HPDE6-E6E7 (cell line): ENCODE results near the gene FBXO2.
"Not testable (repeated sequence)": the region's sequence is repeated elsewhere in the genome, so short reads cannot be mapped to it uniquely, and the experiment has no call there.

Source experiments
- DNase-seq: peaks from one replicate; pipeline ENCODE4 v3.0.0; 2011; ENCODE audit warnings: missing footprints; ENCODE audit errors: extremely low spot score

FBXO2 gene

GRCh38 chr1:11629184-11630016 lies 24.8 kb downstream of the FBXO2 start:
- DNase-seq = no peak

DNA sequence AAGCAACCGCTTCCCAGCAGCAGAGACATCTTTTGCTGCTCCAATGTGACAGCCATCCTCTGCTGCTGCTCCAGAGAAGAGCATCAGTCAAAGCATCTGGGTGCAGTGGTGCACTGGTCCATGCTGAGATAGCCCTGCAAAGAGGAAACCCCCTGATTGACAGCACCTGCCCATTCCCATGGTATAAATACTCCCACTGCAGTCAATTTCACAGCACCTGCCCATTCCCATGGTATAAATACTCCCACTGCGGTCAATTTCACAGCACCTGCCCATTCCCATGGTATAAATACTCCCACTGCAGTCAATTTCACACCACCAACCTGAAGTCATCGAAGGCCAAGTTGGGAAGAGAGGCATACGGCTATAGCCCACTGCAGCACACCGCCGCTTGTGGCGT lies 25.5 kb downstream of the FBXO2 start:
- no peak for DNase-seq

GRCh38 chr1:11626551-11626950 lies 27.7 kb downstream of the FBXO2 start:
- no peak for DNase-seq

GRCh38 chr1:11623702-11624101 lies 30.5 kb downstream of the FBXO2 start:
- DNase-seq = no peak

DNA sequence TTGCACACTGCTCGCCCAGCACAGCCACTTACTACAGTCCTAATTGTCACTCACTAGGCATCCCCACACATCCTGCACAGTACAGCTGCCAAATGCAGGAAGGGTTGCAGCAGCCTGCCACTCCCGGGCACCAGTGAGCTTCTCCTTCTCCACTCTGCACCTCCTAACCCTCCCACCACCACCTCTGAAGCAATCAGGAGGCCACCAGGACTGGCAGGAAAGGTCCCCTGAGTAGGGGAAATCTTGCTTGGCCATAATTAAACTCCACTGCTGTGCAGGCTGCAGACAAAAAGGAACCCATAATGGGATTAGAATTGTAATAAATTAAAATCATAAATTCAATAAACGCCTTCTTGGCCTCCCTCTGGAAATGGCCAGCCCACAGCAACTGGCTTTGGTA lies 31.8 kb downstream of the FBXO2 start:
- DNase-seq = no peak

DNA sequence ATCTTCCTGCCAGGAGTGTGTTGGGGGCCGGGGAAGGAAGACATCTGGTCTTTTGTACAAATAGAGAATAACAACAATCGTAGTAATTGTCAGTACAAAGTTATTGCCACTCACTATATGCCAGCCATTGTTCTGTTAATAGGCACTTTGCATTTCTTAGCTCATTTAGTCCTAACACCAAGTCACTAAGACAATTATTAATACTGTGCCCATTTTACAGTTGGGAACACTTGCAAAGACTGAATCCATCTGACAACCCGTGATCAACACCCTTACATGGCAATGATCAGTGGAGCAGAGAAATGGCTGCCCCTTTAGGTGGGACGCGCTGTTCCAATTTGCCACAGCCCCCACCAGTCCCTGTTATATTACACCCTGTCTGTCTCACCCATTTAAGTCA lies 33.3 kb downstream of the FBXO2 start:
- DNase-seq = no peak

DNA sequence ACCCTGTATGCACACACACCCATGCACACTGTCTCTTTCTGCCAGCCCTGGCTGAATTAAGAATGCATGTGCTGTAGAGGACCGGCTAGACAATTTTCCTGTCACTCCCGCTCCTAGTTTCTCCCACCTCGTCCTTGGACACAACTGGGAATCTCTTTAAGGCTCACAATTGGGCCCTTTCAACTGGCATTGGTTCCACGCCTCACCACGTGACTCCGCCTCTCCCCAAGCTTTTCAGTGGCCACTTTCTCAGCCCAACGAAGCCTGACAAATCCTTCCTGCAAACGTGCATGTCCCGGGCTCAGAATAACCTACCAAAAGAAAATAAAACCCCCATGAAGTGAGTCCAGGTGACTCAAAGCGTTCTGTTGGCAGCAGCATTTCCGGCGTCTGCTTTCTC lies 33.8 kb downstream of the FBXO2 start:
- DNase-seq = no peak

DNA sequence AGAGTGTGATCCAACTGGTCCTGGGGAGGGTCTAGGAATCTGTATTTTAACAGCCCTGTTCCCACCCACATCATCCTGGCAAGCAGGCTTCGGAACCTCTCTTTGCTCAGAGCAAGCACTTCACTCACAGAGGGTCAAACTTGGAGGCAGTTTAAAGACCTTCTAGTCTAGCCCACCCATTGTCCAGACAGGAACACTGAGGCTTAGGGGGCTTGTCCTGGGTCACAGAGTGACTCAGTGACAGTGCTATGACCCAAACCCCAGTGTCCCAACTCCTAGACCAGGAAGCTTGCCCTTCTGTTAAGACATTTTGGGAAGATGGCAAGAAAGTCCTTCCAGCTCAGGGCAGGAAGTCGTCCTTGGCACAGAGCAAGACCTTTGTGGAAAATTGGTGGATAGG lies 36.5 kb downstream of the FBXO2 start:
- no peak for DNase-seq

GRCh38 chr1:11617314-11617713 lies 36.9 kb downstream of the FBXO2 start:
- DNase-seq = no peak

GRCh38 chr1:11616766-11617165 lies 37.5 kb downstream of the FBXO2 start:
- no peak for DNase-seq

DNA sequence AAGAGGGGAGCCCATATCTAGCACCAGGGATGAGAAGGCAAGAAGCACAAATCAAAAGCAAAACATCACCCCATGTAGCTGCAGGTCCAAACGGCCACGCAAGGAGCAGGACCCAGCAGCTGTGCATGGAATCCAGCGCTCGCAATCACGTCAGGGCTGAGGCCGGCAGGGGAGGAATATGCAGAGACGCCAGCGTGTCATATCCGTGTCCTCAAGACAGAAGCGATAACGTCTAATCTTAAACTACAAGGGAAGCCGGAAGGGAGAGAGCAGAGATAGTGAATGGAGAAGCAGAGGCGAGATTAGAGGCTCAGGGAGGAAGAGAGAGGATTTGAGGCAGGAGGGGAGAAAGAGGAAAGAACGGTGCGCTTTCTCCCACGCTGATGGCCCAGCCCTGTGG lies 39.1 kb downstream of the FBXO2 start:
- no peak for DNase-seq

- no peak for DNase-seq
Measured at GRCh38 chr1:11613347-11613746, 40.9 kb downstream of the FBXO2 start.

GRCh38 chr1:11611638-11612327 lies 42.4 kb downstream of the FBXO2 start:
- DNase-seq = no peak

DNA sequence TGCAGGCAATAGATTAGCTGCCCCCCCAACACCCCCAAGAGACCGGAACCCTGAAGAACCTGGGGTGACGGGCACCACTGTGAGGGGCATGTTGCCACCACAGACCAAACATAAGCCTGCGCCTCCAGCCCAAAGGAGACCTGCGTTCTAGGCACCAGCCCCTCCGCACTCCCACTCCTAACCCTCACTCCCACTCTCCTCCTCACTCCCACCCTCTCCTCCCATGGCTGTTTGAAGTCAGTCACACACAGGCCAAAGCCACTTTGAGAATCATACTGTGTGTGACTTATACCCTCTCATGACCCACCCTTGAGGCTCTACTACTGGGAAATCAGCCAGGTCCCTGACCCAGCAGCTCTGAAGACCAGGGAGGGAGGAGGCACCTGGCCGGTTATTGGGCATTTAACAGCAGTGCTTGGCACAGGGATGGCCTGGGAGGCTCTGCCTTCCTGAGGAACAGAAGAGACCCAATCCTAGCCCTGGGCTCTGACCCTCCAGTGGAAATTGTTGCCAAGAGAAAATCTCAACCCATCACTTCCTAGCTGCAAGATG lies 43.5 kb downstream of the FBXO2 start:
- no peak for DNase-seq

- DNase-seq = not testable (repeated sequence)
Measured at GRCh38 chr1:11609378-11609777, 44.9 kb downstream of the FBXO2 start.

- not testable (repeated sequence) for DNase-seq
Measured at GRCh38 chr1:11608596-11609130, 45.6 kb downstream of the FBXO2 start.

DNA sequence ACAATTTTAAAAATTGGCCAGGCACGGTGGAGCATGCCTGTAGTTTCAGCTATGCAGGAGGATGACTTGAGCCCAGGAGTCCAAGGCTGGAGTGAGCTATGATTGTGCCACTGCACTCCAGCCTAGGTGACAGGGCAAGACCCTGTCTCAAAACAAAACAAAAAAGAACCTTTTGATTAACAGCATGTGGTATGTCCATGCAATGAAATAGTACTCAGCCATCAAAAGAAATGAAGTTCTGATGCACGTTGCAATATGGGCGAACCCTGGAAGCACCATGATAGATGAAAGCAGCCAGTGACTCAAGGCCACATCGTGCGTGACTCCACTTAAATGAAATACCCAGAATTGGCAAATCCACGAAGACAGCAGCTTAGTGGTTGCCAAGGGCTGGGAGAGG lies 47.5 kb downstream of the FBXO2 start:
- no peak for DNase-seq

GRCh38 chr1:11602981-11603380 lies 51.2 kb downstream of the FBXO2 start:
- DNase-seq = no peak

DNA sequence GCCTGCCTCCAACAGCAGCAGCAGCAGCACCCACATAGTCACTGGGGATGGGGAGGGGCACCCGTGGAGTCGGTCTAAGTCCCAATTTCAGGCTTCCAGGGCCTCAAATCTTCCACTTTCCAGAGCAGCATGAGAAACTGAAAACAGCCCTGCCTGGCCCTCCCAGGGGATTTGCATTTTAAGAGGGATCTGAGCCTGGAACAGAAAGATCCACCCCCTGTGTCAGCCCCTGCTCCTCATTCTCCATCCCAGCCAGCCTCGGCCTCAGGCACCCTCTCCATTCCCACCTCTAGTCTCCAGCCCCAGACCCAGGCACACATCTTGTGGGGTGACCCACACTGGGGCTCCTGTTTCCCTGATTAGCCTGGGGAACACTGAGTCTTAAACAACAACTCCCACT lies 51.8 kb downstream of the FBXO2 start:
- no peak for DNase-seq

DNA sequence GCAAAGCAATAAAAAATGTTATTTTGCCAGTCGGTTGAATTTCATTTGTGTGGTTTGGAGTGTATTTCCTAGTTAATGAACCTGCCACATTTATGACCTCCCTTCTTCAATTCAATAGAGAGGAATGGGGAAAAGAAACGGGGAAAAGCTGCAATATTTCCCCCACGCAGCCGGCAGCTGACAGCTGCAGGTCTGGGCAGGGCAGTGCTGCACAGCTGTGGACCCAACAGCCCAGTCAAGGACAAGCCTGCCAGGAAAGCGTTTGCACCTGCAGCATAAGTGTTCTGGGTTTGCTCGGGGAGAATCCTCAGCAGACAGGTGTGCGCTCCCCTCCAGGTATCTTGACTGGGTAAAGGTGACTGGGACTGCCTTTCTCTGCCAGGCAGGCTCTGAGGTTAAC lies 53.4 kb downstream of the FBXO2 start:
- DNase-seq = no peak

GRCh38 chr1:11599891-11600576 lies 54.2 kb downstream of the FBXO2 start:
- no peak for DNase-seq

GRCh38 chr1:11598461-11598860 lies 55.8 kb downstream of the FBXO2 start:
- DNase-seq = peak; percentile 64
